Activated CD4-positive, CD25-positive, alpha-beta regulatory T cell (primary cell): Measurements from ENCODE around the gene CHMP2A.

ENCODE experiments used
- DNase-seq, 4 experiments: peaks; one replicate each; lab custom pipeline; 2025; lab: John Stamatoyannopoulos, UW

Gene CHMP2A

DNA sequence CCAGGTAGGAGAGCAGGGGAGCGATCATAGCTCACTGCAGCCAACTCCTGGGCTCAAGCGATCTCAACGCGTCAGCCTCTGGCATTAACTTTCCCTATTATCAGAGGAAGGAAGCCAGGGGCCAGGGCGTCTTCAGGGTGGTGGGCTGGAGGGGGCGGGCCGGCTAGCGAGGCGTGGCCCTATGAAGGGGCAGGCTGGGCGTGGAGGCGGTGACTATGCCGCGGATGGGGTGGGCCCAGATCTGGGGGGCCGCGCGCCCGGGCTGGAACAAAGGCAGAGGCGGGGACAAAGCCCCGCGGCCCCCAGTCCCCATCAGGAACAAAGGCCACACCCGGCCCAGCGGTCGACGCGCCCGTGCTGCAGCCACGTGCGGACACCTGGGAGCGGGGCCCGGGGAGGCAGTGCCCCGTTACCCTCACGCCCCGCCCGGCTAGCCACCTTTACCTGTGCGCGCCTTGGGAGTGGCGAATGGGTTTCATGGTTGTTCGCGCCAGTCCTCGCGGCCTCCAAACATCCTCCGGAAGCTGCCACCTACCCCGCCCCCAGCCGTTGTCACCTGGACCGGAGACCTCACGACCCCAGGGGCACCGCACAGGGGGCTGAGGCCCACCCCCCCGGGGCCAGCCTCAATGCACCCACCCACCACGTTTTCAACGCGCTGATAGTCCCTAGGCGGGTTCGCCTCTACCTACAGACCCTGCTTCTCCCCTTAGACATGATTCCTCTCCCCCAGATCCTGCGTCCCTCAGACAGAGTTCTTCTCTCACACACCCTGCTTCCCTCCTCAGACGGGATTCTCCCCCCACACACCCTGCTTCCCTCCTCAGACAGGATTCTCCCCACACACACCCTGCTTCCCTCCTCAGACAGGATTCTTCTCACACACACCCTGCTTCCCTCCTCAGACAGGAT lies 16.4 kb downstream of the CHMP2A start:
- no peak for DNase-seq

DNA sequence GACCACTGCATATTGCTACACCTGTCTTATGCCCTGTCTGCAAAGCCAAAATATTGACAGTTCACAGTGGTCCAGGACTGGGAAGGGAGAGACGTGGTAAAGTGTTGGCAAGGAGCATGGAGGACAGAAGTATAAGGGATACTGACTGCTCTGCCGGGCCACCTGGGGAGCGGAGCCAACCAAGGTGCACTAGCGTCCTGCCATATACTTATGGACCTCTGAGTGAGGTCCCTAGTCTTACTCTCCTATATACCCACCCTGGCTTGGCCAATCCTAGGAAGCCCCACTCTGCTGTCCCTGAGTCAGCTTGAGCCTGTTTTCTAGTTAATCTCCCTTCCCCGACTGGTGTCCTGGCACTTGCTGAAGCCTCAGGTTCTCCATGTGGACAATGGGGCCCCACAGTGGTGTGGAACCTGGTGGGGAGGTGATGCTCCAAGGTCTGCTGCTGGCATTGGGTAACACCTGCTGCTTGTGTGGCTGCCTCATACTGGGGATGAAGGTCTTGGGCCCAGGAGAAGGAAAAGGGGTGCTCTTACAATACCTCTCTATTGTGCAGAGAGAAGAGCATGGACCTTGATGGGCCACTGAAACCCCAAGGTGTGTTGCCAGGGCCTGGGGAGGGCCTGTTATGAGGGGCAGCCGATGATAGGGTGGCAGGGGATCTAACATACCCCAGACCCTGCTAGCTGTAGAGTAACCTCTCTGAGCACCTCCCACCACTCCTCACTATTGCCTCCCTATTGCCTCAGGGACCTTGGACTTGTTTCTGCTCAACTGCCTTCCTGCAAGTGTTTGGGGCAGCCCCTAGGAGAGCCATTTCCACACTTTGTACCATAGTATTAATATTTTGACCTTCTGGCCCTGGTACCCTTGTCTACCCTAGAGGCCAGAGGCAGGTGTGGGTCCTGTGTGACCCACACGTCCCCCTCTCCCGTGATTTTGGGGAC lies 17.8 kb downstream of the CHMP2A start:
- DNase-seq, result no peak

DNA sequence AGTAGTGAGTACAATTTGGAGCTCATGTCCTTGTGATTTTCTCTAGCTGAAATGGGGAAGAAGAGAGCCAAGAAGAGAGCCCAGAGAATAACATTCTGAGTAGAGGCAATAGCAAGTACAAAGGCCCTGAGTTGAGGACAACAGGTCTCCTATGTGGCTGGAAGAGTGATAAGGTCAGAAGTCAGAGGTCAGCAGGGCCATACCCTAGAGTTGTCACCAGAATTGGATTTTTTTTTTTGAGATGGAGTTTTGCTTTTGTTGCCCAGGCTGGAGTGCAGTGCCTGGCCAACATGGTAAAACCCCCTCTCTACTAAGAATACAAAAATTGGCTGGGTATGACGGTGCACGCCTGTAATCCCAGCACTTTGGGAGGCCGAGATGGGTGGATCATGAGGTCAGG lies 19.0 kb downstream of the CHMP2A start:
- DNase-seq, result no peak

DNA sequence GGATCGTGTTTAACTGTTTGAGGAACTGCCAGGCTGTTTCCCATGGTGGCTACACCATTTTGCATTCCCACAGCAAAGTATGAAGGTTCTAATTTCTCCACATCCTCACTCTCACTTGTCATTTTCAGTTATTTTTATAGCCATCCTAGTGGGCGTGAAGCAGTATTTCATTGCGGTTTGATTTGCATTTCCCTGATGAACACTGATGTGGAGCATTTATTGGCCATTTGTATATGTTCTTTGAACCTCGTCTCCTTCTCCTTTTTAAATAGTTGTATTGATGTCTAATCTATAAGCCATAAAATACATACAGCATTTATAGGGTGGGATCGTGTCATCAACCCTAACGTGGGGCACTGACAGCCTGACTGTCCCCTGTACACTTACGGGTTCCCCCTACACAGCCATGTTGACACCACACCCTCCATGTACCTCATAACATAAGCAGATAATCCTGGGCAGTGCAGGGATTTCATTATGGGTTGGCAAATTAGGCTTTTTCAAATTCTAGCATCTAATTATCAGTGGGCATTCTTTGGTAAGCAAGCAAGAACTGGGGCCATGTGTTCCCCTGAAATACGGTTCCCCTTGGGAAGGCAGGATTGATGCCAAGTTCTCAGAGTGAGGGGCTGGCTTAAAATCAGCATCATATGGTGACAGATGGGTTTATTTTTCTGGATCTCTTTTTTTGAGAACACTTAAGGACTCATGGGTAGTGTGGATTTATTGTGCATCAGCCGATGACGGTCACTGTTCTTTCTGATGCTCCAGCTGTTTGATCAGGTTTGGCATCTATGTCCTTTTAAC lies 23.7 kb downstream of the CHMP2A start:
- no peak for DNase-seq

DNA sequence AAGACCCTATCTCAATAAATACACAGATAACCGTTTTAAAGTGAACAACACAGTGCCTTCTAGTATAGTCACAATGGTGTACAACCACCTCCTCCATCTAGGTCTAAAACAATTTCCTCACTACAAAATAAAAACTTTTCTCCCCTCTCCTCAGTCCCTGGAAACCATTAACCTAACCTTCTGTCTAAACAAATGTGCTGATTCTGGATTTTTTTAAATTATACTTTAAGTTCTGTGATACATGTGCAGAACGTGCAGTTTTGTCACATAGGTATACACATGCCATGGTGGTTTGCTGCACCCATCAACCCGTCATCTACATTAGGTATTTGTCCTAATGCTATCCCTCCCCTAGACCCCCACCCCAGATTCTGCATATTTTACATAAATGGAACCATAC lies 25.5 kb downstream of the CHMP2A start:
- no peak for DNase-seq

DNA sequence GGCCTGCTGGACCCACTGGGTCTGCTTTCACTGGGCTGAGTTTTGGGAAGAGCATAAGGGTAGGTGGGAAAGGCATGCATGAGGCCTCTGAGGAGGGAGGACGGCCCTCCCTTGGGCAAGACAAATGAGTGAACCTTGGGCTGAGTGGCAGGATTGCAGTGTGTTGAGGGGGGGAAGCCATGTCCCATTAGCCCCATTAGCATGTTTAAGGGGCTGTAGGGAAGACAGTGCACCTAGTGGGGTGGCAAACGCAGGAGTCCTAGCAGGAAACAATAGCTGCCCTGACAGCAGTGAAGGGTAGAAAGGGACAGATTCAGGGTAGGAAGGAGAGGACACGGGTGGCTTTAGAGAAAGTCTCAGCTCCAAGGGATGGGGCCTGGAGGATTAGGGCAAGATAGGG lies 32.2 kb downstream of the CHMP2A start:
- DNase-seq, result no peak

DNA sequence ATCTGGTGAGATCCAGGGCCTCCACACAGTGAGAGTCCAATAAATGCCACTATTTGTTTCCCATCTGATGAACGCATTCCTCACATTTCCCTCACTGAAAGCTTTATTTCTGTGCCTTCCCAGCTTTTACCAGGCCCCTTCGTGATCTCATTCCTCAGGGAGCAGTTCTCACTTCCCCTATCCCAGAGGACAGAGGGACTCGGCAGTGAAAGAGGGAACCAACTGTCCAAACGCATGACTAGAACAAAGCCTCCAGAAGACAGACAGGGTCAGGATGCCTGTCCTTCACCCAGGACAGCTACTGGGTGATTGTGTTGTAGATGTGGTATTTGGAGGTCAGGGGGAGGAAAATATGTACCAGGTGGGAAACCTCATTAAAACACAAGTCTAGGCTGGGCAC lies 33.3 kb downstream of the CHMP2A start:
- DNase-seq, result no peak

DNA sequence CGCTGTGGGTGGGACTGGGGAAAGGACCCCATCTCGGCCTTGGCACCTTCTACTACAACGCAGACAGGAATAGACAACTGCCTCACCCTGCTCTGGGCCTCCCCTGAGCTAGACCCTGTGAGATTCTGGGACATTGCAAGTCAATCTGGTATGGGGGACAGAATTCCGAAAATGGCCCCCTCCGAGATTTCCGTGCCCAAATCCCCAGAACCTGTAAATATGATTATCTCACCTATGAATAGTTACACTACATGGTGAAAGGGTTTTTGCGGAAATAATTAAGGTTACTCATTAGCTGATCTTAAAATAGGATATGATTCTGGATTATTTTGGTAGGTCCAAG lies 34.7 kb downstream of the CHMP2A start:
- no peak for DNase-seq

DNA sequence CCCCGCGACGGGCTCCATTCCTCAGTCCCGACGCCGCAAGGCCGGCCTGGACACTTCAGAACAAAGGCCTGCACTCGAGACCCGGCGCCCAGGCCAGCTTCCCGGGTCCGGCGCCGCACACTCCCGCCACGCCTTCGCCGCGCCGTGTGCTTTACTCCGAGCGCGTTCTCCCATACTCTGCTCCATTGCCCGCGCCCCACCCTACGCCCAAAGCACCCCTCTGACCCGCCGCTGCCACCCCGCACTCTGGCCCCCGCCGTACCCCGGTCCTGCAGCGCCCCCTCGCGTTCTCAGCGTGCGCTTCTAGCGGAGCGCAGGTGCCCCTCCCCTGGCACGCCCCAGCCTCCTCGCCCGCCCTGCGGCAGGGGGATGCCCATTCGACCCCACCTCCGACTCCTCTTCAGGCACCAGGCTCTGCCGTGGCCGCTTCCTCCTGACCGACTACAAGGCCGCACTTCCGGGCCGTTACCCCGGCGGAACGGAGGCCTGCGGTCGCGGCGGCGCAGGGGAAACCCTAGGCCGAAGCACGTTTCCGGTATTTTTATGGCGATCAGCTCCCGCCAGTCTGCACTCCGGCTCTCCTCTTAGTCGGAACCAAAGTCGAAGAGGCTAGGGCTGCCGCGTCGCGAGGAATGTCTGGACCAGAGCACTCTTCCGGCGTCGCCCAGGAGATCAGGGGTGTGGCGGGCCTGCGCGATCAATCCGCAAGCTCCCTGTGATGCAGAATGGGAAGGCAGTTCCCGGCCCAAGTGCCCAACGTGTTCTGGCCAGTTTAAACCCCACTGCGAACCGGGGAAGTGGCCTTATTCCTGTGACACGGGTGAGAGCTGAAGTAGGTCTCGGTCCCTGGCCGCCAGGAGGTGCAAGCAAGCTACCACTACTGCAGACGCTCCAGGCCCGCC lies 35.3 kb downstream of the CHMP2A start, which contains the start of gene ZBTB45:
Gene ZBTB45, minus strand, starts transcription at position 456 of the 902 bp plus-strand sequence. CDS start 2,137 bp downstream, outside the sequence.
- peak; percentile 72 to 95 (median 86) for DNase-seq

DNA sequence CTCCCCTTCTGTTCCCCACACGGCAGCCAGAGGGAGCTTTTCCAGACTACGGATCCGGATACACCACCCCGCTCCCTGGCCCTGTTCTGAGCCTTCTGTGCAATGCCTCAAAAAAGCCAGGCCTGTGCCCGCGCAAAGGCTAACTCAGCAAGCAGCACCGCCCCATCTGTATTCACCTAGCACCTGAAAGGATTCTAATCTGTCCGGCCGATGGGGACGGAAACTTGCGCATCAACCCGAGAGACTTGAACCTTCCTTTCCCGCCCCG lies 35.9 kb downstream of the CHMP2A start:
- DNase-seq, result peak in 3 of 4 experiments; percentile 15 to 30 (median 30)

DNA sequence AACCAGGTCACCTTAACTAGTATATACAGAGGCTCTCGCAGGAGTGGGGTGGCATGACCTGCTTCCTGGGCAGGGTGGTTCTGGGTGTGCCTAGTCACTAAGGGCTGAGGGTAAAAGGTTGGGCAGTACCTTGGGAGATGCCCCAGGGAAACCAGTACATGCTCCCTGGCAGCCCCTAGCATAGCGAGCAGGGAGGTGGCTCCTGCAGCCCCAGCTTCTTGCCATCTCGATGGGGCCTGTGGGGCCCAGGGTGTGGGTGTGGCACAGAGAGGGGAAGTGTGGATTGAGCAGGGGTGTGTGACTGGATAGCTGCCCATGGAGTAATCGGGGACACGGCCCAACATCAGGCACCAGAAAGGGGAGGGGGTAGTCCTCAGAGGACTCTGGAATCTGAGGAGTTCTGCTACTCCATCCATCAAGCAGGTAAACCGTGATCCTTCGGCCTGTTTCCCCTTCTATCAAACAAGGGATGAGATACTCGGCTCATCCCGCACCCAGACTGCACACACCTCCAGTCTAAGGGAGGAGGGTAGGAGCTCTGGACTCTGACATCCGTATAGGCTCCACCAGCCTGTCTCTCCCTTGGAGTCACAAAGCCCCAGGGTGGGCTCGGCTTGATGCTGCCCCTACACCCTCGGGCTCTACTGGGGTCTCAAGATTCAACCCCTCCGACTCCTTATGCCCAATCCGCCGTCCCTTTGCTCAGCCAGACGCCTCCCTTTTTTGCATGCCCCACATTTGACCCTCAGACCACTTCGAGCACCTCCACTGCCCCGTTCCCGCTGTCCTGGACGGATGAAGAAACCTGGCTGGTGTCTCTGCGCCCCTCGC lies 36.4 kb downstream of the CHMP2A start:
- no peak for DNase-seq

DNA sequence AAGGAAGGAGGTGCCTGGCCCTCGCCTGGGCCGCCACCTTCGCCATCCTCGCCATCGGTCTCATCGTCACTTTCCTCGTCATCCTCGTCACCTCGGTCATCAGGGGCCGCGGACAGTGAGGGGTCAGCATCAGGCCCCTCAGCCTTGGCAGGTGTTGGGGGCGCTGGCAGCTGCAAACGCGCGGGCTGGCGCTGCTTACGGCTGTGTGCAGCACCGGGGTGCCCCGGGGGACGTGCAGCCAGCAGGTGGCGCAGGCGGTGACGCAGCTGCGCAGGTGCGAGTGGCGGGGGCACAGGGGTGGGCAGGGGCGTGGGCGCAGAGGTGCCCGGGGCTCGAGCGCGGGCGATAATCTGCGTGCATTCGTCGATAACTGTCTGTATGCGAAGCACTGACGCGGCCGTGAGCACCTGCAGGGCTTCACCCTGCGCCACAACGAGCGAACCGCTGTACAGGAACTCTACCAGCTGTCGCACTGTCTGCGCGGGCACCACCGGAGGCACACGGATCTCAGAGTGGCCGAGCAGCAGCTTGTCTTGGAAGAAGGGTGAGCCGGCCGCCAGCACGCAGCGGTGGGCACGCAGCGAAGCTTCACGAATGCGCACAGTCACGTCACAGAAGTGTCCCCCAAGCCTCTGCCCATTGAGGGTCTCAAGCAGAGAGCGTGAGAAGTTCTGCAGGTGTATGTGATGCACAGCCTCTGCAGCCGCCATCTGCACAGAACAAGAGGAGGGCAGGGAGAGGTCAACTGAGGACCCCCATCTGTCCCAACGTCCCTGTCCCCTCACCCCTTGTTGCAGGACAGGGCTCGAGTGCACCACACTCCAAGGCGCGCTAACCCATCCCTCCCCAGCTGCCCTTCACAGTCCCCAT lies 37.7 kb downstream of the CHMP2A start:
- DNase-seq, result no peak

DNA sequence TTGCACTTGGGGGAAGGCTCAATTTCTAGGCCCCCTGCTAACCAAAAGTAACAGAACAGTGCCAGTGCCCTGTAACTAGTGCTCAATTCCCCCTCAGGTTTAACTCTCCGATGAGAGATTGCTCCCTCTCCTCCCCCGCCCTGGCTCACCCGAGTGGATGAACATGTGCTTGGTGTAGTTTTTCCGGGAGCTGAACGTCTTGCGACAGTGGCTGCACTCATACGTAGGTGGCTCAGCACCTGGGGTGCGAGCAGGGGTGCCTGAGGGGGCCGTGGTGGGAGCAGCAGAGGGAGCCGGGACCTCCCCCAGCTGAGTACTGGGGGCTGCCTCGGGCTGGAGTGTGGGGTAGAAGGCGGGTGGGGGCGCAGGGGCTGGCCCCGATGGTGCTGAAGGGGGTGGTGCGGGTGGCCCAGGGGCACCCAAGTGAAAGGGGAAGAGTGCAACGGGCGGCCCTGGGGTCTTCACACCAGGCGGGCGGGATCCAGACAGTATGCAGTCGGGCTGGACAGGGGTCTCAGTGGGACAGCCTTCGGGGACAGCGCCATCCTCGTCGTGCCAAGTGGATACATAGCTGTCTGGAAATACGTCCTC lies 38.6 kb downstream of the CHMP2A start:
- no peak for DNase-seq

DNA sequence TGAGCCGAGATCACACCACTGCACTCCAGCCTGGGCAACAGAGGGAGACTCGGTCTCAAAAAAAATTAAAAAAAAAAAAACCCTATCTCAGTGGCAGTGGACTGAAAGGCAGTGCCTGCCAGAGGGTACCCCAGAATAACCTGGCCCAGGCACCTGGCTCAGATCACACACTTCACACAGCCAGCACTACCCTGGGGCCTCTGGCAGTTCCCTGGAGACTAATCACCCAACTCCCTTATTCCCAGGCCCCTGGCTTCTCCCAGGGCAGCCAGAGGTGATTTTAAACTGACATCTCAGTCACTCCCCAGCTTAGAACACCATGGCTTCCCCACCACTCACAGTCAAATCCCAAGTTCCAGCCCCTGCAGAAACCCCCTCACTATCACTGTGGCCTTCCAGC lies 39.6 kb downstream of the CHMP2A start:
- no peak for DNase-seq

DNA sequence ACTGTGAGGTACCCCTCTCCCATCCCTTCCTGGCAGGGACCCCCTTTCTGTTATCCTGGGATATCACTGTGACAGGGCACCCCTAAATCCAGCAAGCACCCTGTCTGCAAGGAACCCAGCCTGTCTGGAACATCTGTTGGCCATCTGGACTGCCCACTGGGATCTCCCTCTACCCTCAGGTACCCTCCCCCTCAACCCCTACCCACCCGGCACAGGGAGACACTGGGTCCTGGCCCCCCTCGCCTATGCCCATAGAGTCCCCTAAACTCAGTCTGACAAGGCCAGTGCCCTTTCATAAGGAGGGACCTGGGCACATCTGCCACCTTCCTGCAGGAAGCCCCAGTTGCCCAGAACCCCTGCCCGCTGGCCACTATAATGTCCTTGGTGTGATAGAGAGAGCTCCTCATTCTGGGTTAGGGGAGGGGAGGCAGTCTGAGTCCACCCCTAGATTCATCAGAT lies 40.3 kb downstream of the CHMP2A start:
- DNase-seq, result no peak

DNA sequence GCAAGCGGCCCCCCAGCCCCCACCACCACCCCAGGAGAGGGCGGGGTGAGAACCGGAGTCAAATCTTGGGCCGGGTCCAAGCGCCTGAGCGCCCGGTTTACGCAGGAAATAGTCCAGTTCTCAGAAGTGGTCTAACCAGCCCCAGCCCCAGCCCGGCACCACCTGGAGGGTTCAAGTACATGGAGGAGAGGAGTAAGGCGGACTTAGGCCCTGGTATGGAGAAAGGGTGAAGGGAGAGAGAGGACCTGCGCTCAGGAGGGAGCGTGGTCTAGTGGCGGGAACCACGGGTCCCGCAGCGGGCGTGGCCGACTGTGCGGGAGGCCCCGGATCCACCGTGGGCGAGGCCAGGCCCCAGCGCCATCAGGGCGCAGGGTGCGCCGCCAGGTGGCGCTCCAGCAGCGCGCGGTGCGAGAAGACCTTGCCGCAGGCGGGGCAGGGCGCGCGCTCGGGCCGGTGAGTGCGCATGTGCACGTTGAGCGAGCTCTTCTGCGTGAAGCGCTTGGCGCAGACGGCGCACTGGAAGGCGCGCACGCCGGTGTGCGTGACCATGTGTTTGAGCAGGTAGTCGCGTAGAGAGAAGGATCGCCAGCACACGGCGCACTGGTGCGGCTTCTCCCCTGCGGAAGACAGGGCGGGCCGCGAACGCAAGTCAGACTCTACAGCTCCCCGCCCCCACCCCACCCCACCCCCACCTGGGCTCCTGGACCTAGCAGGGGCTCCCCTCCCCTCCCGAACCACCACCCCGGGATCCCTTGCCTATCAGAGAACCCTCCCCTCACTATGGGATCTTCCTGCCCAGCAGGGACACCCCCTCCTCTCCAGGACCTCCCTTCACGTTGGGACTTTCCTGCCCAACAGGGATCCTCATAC lies 41.0 kb downstream of the CHMP2A start:
- peak; percentile 90 to 93 (median 90) for DNase-seq

DNA sequence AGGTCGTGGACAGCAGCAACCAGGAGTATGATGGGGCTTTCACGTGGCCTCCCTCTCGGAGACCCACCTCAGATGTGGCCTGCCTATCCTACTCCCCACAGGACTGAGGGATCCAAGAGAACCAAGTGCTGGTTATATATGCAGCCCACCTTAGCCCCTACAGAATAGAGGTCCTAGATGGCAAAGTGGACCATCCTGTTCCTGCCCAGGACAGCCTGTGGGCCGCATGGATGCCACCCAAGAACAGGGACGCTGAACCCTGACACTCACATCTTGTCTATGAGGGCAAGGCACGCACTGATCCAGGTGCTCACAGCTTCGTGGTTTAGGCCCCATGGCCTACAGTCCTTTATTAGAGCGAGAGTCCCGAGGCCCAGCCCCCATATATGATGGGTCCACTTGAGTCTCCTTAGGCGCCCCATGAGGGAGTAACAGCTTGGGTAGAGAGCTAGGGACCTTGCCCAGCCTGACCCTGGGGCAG lies 41.7 kb downstream of the CHMP2A start:
- no peak for DNase-seq
